Measurements from ENCODE around the gene HK1.

The HK1 gene

DNA sequence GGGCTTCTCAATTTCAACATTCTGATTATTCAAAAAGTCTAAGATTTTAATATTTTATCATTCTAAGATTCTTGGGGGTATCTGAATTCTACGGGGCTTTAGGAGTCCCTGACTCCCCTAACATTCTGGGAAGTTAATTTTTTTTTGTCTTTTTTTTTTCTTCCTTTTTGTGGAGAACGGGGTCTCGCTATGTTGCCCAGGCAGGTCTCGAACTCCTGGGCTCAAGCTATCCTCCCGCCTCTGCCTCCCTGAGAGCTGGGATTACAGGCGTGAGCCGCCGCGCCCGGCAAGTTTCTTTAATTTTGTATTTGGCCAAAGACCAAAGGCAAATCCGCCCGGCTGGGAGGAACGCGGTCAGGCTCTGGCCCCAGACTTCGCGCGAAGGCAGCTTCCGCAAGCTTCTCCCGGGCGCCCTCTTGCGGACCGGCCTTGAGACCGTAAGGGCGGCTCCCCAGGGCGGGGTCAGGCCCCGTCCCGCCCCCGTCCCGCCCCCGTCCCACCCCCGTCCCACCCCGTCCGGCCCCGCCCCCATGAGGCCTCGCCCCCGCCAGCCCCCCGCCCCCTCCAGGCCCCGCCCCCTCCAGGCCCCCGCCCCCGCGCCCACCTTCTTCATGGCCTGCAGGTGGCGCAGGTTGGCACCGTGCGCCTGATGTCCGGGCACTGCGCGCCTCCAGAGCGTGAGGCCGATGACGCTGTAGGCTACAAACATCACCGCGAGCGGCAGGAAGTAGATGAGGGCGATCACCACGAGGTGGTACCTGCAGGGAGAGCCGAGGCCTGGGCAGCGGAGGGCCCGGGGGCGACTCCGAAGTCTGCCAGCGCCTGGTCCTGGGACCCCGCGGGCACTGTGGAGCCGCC lies 130.3 kb downstream of the HK1 start:
- peak; percentile 94 for DNase-seq

DNA sequence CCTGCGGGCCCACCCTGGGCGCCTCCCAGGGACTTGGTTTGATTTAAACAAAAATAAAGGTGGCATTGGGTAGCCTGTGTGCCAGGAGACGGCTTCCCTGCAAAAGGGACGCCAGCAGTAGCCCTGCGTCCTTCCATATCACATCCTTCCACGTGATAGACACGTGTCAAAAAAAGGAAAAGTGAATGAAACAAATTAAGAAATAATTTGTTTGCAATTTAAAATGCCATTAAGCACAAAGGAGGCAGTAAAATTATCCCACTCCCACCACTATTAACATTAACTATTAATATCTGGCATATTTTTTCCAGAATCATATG lies 130.8 kb downstream of the HK1 start:
- no peak for DNase-seq

DNA sequence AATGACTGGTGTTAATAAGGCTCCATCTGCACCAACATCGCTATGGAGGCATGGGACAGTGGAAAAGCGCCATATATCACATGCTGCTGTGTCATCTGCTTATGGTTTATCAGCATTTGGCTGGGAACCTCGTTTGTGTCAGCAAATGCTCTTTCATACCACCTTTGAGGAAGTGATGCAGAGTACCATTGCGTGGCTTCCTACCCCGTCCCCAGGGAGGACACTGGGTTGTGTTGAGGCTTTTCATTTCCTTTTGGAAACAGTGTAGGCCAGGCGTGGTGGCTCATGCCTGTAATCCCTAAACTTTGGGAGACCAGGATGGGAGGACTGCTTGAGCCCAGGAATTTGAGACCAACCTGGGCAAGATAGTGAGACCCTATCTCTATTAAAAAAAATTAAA lies 131.7 kb downstream of the HK1 start:
- no peak for DNase-seq

DNA sequence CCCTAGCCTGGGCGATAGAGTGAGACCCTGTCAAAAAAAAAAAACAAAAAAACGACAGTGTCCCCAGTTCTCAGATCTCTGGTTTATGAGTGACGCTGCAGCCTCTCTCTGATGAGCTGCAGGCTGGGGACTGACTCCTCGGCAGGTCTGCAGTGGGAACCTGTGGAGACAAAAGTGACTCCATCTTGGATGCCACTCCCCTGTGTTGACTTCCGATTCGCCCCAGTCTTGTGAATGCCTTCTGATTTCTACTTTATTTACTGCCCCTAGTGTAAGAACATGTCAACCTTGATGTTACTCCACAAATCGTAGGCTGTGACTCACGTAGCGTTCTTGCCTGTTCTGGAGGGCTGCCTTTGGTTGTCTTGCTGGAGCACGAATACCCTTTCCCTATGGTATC lies 132.2 kb downstream of the HK1 start:
- DNase-seq = no peak

DNA sequence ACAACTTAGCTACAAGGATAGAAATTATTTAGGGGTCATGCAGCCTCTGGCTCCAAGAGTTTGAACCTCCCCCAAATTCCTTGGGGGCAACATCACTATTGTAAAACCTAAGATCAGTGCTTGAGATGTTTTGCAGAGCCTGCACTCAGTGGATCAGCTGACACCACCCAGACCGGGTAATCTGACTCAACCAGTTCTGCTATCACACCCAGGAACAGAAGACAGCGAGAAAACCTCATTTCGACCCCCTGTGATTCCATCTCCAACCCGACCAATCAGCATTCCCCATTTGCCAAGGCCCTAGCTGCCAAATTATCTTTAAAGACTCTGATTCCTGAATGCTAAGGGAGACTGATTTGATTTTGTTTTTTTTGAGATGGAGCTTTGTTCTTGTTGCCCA lies 133.2 kb downstream of the HK1 start:
- DNase-seq = no peak

DNA sequence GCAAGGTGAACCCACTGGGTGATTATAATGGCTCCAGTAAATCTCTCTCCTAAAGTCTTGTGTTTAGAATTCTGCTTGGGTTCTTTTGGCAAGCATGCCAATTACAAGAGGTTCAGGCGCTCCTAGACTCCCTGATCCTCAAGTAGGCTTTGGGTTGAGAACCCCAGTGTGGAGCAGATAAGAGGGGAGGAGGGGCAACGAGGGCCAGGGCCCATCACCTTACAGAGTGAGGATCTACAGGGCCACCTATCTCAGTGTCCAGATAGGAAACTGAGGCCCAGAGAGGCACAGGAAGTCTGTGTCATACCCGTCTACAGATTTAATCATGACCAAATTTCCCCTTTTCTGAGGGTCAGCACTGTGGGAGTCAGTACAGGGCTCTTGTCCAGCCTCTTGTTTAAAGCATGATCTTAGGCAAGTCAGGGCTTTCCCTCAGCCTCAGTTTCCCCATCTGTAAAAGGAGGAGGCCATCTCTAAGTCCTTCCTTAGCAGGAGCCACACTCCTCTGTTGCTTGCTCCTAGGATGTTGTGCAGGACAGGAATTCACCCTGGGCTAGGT lies 134.0 kb downstream of the HK1 start:
- no peak for DNase-seq

DNA sequence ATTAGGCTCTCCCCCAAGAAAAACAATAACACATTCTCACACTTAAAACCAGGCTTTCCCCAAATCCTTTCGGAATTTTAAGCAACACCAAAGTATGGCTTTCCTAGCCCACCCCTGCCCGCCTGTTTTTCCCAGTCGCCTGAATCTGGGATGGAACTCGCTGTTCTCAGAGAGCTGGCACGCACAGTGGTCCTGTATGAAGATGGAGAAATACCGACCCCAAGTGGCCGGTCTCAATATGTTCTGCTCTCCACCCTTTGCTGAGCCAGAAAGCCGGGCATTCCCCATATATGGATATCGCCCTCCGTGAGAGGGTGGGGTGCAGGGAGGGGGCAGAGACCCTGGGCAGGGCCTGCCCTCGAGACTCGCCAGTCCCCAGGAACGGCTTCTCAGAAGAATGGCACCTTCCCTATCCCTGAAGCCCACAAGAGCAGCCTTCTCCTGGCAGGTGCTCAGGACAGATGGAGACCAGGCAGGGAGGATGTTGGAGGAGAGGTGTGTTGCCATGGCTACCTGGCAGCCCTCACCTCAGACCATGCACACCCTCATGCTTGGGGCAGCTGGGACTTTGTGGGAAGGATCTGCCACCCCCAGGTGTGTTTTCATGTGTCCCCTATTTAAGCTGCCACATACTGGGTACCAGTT lies 135.0 kb downstream of the HK1 start:
- DNase-seq = peak; percentile 33

DNA sequence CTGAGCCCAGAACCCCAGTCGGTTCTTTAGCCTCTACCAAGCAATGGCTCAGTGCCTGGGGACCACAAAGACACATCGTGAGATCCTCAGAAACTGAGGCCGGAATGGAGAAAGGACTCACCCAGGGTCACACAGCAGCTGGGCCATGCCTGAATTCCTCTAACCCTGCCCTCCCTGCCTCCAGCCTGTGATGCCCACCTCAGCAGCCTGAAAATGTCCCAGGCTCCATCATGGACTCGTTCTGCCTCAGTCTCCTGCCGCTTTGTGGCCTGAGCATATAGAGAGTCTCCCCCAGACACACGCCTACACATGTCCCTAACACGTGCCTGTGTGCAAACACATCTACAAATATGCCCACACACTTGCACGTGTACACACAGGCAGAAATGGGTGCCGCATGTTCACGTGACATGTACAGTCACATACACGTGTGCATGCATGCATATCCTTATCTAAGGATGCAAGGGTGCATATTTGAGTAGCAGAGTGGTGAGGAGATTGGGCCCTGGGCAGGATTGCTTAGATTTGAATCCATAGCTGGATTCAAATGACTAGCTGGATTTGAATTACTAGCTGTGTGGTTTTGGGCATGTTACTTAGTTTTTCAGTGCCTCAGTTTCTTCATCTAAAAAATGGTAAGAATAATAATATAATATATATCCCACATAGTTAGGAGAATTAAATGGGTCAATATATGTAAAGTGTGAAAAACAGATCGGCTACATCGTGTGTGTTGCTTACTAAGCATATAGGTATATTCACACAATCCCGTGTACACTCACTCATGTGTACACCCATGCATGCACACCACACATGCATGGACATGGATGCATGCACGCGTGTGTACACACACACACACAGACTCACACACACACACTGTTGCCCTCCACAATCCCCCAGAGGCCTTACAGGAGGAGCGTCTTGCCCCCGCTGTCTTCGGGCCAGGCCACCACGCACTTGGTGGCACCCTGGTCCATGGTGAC lies 136.0 kb downstream of the HK1 start:
- no peak for DNase-seq

DNA sequence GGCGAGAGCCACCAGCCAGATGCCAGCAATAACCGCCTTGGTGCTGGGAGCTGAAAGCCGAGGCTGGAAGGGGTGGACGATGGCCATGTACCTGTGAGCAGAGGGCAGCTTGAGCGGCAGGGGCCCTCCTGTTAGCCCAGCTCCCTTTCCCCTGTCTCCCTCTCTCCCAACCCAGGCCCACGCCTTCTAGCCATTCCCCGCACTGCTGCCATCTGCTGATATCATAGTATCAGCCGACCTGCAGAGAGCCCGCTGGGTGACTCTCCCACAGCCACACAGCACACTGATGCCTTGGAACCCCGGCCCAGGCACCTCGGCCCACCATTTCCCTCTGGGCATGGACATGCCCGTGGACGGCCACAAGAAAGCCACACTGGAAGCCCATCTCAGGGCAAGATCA lies 136.8 kb downstream of the HK1 start:
- DNase-seq = no peak

DNA sequence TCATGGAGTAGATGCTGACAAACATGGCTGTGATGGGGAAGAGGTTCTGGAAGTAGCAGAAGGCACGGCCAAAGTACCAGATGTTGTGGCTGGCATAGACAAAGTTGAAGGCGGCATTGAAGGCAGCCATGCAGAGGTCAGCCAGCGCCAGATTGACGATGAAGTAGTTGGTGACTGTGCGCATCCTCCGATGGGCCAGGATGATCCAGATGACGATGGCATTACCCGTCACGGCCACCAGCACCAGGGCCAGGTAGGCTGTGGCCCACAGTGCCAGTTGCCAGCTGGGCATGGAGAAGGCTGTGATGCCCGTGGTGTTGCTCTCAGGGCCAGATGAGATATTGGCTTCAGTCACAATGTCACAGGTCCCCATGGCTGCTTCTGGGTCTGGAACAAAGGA lies 137.7 kb downstream of the HK1 start:
- no peak for DNase-seq

DNA sequence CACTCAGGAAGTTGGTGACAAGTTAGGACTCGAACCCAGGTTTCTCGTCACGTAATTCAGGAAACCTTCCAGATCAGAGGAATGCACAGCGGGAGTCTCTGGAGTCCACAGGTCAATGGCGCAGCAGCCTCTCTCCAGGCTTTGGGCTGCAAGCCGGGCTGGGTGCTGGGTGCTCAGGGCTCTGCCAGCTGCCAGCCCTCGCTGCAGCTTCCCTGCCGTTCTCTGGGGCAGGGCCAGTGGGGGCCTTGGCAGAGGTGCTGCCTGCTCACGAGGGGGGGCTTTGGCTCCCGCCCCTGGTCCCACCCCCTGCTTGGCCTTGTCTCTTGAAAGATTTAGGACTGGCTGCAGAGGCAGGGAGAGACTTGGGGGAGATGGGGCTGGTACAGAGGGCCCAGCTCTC lies 138.4 kb downstream of the HK1 start, which contains the start of gene TACR2:
Gene TACR2, minus strand, starts transcription at position 224 of the 400 bp plus-strand sequence. CDS start 595 bp downstream, outside the sequence.
- DNase-seq = no peak

DNA sequence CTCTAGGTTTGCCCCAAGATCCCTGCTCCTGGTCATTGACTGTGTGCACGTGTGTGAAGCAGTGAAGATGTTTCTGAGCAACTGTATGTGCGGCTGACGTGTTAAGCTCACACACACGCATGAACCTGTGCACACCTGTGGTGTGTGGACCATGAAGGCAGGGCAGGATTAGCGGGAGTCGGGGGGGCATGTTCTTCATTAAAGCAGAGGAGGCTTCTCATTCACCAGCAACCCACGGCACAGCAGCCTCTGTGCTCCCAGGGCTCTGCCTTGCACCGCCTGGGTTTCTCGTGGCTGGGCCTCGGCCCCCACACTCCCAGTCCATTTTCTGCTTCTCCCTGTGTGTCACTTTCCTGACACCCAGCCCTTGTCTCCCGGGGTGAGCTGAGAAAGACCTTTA lies 139.2 kb downstream of the HK1 start:
- DNase-seq = no peak

DNA sequence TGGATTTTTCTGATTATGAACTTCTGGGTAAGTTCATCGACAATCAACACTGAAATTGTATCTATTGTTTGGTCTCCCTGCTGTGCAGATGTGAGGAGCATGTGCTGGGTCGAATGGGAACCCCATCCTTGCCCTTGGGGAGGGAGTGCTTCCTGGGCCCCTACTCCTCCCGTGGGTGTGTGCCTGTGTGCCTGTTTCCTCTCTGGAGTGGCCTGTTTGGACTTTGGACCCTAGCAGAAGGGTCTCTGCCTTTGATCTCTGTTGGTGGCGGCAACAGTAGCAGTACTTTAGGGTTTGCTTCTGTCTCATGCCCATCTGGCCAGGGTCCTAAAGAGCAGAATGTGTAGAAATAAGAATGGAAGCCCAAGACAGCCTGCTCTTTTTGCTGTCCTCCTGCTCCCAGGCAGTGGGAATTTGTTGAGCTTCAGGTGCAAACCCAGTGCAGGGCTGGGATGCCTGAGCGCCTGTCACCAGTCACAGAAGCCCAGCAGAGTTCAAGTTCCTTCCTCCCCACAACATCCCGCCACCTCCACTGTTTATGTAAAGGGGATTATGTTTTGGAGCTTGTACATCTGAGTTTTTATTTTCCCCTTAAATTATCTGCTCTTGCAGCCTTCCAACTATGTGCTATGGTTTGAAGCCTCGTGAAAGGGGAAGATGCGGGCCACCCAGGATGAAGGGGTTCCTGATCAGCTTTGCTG lies 139.9 kb downstream of the HK1 start:
- no peak for DNase-seq

DNA sequence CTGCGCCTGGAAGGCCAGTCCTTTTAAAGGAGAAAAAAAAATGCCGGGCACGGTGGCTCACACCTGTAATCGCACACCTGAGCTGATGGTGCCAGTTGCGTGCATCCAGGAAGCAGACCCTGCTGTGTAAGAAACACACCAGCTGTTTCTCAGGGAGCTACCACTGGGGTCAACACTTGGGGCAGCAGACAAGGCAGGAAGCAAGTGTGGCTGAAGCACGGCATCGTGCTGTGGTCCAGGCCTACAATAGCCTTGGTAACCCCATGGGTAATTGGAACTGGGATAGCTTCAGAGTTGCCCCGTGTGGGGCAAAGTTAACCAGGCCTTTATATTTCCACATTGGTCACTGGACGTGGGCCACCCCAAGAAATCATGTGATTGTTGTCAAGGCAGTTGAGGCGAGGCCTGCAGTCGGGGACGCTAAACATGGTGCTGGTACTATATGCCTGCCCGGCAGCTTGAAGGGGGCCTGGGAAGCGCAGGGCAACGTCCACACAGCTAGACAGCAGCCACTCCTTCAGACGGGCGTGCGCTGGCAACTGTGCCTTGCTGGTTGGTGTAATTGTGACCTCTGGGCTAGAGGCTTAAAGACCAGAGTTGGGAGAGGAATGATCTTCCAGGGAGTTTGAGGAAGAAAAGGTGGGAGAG lies 140.9 kb downstream of the HK1 start:
- no peak for DNase-seq

DNA sequence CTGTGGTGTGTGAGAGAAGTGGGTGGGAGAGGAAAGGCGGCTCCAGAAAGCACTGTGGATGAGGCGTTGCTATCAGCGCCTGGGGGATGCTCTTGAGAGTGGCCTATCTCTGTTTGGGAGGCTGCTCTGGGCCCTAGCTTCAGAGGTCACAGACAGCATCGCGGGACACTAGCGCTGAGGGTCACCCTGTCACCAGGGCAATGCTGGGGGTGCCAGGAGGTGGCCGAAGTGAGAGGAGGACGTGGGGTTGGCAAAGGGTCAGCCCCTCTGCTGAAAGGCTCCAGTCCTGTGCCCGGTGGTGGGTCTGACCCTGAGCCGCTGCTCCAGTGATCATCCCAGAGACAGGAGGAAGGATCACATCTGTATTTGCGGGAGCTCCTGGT lies 141.4 kb downstream of the HK1 start:
- no peak for DNase-seq

DNA sequence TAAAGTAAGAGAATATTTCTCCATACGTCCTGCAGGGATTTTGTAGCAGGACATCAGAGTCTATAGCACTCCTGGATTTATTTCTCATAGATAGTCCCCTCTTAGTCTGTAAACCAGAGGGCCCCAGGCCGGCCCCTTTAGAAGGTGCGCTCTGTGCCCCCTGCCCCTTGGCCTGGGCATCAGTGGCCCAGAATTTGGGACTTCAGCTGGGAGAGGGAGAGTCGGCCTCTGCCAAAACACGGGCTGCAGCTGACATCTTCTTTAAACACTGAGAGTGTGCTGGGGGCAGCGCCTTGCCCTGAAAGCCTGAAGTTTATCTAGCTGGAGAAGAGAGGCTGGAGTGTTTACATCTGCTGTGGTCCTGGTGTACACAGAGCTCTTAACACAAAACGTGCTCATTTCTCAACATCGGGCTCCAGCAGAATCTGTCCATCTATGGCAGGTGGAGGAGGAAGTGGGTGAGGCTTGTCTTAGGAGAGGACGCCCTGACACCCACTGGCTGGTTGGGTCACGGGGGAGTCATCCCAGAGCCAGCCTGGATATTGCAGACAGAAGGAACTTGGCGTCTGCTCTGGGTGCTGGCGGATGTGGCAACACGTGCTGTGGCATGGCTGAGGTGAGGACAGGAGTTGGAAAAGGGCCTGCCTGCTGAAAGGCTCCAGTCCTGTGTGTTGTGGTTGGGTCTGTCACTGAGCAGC lies 143.5 kb downstream of the HK1 start:
- DNase-seq = no peak

DNA sequence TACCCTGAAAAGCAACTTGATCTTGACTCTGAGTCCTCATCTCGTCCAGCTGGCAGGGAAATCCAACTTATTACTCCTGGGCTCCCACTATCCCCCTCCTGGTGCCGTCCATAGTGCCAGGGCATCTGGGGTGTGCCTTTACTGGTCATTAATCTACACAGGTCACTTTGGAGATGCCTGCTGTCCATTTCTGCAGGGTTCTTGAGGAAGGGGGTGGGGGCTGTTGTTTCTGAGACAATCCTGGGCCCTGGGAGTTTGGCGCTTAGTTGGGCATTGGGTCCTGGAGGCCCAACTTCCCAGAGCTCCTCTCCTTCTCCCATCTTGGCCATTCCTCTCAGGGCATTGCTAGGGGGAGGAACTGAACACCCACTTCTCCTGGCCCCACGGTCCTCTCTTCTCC lies 144.4 kb downstream of the HK1 start:
- DNase-seq = no peak

DNA sequence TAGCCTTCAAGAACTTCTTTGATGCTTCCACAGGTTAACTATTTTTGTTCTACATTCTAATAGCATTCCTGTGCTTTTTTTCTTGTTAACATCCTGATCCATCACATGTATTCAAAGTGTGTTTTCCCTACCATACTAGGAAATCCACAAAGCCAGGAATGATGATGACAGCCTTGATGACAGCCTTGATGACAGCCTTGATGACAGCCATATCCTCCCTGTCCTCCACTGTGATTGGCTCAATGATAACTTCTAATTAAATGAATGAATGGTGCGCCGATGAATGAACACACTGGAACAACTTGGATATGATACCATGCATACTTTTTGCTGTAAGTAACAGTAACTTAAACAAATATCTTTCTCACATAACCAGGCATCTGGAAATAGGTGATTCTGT lies 146.7 kb downstream of the HK1 start:
- no peak for DNase-seq

DNA sequence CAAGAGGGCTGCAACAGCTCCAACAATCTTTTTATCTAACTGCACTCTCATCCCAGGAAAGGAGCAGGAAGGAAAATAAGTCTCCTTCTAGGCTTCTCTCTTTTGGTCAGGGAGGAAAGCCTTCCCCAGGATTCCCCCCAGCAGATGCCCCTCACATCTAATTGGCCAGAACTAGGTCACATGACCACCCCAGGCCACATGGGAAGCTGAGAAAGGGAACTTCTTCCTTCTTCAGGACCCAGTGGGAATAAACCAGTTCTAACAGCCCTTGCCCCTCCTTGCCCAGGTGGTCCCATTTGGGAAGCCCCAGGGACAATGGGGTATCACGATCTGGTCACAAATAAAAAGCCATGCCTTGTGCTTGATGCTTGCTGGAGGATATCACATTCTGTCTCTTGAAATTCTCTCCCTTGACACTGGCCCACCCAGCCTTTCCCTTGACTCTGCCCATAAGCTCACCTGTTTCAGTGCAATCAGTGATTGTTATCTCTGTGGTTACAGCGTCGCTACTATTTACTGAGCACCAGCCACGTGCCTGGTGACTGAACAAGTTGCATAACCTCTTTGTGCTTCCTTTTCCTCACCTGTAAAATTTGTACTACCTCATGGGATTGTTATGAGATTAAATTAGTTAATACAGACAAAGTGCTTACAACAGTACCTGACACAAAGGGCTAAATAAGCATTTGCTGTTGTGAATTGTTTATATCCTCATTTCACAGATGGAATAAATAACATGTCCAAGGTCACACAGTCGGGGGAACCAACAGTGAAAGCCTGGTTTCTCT lies 147.4 kb downstream of the HK1 start:
- DNase-seq = no peak

DNA sequence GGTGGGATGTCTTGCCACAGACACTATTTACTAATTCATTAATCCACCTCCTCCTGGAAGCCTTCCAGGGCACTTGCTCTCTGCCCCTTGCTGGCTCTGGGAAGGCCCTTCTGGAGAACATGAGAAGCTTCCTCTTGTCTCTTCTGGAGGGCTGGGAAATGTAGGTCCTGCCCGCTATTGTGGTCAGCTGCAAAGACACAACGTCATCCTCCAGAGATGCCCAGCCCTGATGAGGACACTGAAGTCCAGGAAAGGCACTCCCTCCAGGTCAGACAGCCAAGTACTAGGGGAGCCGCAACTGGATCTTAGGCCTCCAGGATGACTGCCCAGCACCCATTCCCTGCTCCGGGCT lies 148.1 kb downstream of the HK1 start:
- no peak for DNase-seq

DNA sequence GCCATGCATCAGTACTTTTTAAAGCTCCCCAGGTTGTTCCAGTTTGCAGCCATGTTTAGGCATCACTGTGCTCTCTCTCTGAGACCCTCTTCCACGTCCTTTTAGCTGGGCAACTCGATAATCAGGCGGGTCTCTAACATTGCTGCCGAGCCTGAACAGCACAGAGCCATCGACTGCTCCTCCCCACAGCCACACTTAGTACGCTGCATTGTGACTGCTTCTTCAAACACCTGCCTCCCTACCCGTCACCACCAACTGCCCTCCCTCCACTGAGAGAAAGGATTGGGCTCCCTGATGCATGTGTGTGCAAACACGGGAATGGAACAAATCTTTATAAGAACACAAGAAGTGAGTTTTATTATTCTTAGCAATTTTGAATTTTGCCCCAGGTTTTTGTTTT lies 149.9 kb downstream of the HK1 start:
- DNase-seq = no peak

Measured in activated CD4-positive, alpha-beta T cell treated with anti-CD3 and anti-CD28 coated beads, Interleukin-2, amount 50 U/mL, for 16 hours (primary cell).